Bronchial epithelial cell (primary cell): Measurements from ENCODE around the gene GVQW3. TPM values are rescaled to one million over a fixed set of nuclear protein-coding genes. Genes with fewer than 3 reads are reported as not detected.

Source experiments
- DNase-seq: peaks from one replicate; pipeline ENCODE4 v3.0.0-alpha.2; 2010; ENCODE audit warnings: low read depth
- FAIRE-seq: peaks from 2 replicates; lab custom pipeline; 2011; peaks lifted over from hg19 to GRCh38; lab: Jason Lieb, UNC
- H3K27me3 ChIP-seq: 2 replicates; pipeline ENCODE4 v1.5.1; 2011; ENCODE audit warnings: low read length; ENCODE audit not compliant: control insufficient read depth, insufficient read depth
- H3K36me3 ChIP-seq: 2 replicates; pipeline ENCODE4 v1.5.1; 2011; ENCODE audit warnings: low read length; ENCODE audit not compliant: control insufficient read depth, insufficient read depth
- H3K4me3 ChIP-seq: 2 replicates; pipeline ENCODE4 v1.5.1; 2011; ENCODE audit warnings: mild to moderate bottlenecking, low read depth, low read length, control low read depth
- CTCF ChIP-seq: IDR thresholded peaks from 2 replicates; pipeline ENCODE4 v1.5.1; 2011; ENCODE audit warnings: mild to moderate bottlenecking, moderate library complexity, low read length, control low read depth, inconsistent platforms; ENCODE audit not compliant: insufficient read depth, severe bottlenecking
- total RNA-seq: library from RNA; depleted of rRNA; stranded (reverse); fragments of >200 nt; gene quantifications from 2 replicates; pipeline ENCODE4 v1.2.1, GENCODE V29; 2014

Gene GVQW3
- total RNA-seq, 1 donor from 2014 or later = 0.26 TPM

- DNase-seq (no peak), FAIRE-seq (no peak)
- TF ChIP-seq CTCF = no peak
- H3K36me3 ChIP-seq = peaks cover 1% of the 10 kb centered on the region
- no peaks in the 10 kb centered on the region for H3K27me3 ChIP-seq
- H3K4me3 ChIP-seq = no peak overlapping the region
Measured at GRCh38 chr11:76361776-76362175, 19.3 kb upstream of the GVQW3 start.

- FAIRE-seq (no peak), DNase-seq (no peak)
- H3K36me3 ChIP-seq = peaks cover 1% of the 10 kb centered on the region
Measured at GRCh38 chr11:76362716-76363115, 18.4 kb upstream of the GVQW3 start.

GRCh38 chr11:76365038-76365679, 16.0 kb upstream of the GVQW3 start:
- Histone ChIP-seq H3K27me3 (no peaks in the 10 kb centered on the region), H3K4me3 (no peak overlapping the region), H3K36me3 (peaks cover 1% of the 10 kb centered on the region)
- no peak for TF ChIP-seq CTCF
- DNase-seq = no peak
- FAIRE-seq = no peak

More at GRCh38 chr11:76362716-76363115, 18.4 kb upstream of the GVQW3 start:
- TF ChIP-seq CTCF = no peak
- H3K27me3 ChIP-seq = no peaks in the 10 kb centered on the region
- H3K4me3 ChIP-seq = no peak overlapping the region

GRCh38 chr11:76368490-76368889, 12.6 kb upstream of the GVQW3 start:
- FAIRE-seq = no peak
- H3K4me3 ChIP-seq = no peak overlapping the region
- no peak for DNase-seq
- H3K36me3 ChIP-seq = no peaks in the 10 kb centered on the region
- TF ChIP-seq CTCF = no peak
- H3K27me3 ChIP-seq = no peaks in the 10 kb centered on the region

GRCh38 chr11:76369406-76369805, 11.7 kb upstream of the GVQW3 start:
- H3K4me3 ChIP-seq = no peak overlapping the region
- DNase-seq (no peak), FAIRE-seq (no peak)
- H3K27me3 ChIP-seq = no peaks in the 10 kb centered on the region
- H3K36me3 ChIP-seq = no peaks in the 10 kb centered on the region
- no peak for TF ChIP-seq CTCF

GRCh38 chr11:76371170-76371569, 10.0 kb upstream of the GVQW3 start:
- FAIRE-seq (no peak), DNase-seq (peak; percentile 97)
- Histone ChIP-seq H3K27me3 (no peaks in the 10 kb centered on the region), H3K4me3 (no peak overlapping the region), H3K36me3 (no peaks in the 10 kb centered on the region)
- no peak for TF ChIP-seq CTCF
